CD4-positive, alpha-beta T cell treated with Interleukin-10 for 1 hour (primary cell): Measurements from ENCODE around the gene PAGE2B.
"Not testable (repeated sequence)": the region's sequence is repeated elsewhere in the genome, so short reads cannot be mapped to it uniquely, and the experiment has no call there.

Experiments
- DNase-seq: peaks from one replicate; pipeline ENCODE4 v3.0.0-alpha.2; 2020

Gene PAGE2B

GRCh38 chrX:55074851-55075467 lies at the start of gene PAGE2B:
Gene PAGE2B (plus strand): TSS chrX:55075030. CDS start chrX:55076042, 1,012 bp downstream.
- no peak for DNase-seq

DNA sequence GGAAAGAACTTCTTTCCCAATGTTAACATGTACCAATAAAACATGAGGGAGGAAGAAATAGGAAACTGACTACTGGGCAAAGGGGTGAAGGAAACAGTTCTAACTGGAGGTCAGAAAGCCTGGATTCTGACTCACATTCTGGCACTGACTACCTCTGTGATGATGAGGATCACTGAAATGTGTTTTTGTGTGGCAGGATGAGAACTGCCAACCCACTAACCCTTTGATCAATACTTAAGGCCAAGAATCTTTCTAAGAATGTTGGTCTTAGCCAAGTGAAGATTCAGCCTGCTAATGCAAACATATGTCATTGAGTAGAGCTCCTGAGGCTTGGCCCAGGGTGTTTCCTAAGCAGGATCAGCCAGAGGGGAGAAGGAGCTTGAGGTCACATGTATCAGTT lies 48.7 kb upstream of the PAGE2B start:
- no peak for DNase-seq

- no peak for DNase-seq
Observed at GRCh38 chrX:55026840-55027239, 48.0 kb upstream of the PAGE2B start.

DNA sequence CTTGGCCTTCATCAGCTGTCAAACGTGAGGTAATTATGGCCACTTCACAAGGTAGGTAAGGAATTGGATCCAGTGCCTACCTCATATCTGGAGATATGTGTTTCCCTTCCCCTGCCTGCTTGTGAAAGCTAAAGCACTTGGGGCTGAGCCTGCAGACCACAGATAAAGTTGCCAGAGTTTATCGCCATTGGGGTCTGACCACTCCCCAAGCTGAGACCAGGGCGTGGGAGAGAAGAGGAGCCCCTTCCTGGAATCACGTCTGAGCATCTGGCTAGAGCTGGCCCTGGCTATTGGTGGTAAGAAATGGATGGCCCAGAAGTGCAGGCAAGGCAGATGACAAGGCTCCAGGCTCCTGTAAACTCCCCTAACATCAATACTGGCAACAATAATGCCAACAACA lies 46.8 kb upstream of the PAGE2B start:
- DNase-seq: no peak

DNA sequence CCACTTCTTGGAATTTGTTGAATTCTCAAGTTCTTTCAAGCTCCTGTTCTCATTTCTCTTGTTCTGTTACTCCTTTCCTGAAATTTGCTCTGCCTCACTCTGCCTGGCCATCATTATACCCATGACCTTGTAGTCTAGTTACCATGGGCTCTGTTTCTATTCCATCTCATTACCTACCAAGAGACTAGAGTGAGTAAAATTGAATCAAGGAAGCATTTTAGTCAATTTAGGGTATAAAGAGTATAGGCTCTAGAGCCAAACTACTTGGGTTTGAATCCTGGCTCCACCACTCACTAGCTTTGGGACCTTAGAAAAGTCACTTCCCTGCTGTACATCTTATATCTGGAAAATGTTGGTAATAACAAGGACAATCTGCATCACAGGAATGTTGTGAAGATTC lies 46.2 kb upstream of the PAGE2B start:
- DNase-seq: no peak

GRCh38 chrX:55029291-55029690 lies 45.5 kb upstream of the PAGE2B start:
- DNase-seq: no peak

GRCh38 chrX:55030271-55031205 lies 44.3 kb upstream of the PAGE2B start, which contains the start of gene ALAS2:
Gene ALAS2 (minus strand): TSS chrX:55030977. CDS start chrX:55026000, 4,977 bp downstream.
- no peak for DNase-seq

- no peak for DNase-seq
Observed at GRCh38 chrX:55033429-55033828, 41.4 kb upstream of the PAGE2B start.

- DNase-seq: no peak
Observed at GRCh38 chrX:55039471-55039870, 35.4 kb upstream of the PAGE2B start.

DNA sequence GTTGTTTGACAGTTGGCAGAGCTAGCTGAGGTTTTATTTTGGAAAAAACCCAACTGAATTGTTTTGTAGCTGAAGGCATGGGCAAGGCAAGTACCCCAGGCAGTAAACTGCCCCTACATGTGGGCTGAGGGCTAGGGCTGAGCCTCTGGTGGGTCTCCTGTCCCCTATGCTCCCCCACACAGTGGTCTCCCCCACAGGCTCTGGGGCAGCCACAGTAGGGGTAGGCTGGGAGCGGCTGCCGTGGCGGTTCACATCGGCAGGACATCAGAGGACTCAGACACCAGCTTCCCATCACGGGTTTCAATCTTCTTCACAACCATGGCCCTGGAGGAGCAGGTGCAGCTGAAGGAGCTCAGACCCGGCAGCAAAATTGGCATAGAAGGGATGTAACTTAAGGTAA lies 33.3 kb upstream of the PAGE2B start:
- DNase-seq: no peak

- not testable (repeated sequence) for DNase-seq
Observed at GRCh38 chrX:55050599-55050998, 24.2 kb upstream of the PAGE2B start.

DNA sequence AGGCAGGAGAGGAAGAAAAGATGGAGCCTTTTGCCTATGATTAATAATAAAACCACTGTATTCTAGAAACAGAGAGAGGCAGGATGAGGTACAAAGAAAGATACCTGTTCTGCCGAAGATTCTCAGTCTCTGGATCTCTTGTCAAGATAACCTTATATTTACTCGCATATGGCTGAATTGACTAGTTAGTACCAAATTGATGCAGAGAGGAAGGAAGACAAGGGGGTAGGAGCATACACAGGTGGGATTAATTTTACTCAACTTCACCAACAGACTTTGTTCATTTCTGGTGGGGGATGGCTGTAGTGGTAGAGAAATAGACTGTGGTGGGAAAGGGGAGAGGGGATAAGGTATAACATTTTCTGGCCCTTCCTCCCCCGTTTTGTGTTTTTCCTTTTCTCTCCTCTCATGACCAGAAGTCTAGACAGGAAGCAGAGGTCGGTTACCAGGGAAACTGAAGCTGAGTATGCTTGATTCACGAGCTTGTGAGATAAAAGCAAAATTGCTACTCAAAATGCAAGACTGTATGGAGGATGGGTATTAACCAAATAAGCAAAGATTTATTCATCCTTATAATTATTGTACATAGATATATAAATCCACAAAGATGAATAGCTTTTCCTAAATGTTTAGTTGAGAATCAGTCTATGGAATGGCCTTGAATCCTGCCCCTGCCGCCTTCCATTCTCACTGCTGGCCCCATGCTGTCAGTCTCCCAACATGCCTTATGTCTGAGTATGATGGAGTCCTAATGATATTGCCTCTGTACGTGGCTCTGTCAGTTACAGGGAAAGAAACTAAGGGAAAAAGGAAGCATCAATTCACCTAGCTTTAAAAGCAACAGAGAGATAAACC lies 17.8 kb upstream of the PAGE2B start:
- DNase-seq: peak; percentile 56

DNA sequence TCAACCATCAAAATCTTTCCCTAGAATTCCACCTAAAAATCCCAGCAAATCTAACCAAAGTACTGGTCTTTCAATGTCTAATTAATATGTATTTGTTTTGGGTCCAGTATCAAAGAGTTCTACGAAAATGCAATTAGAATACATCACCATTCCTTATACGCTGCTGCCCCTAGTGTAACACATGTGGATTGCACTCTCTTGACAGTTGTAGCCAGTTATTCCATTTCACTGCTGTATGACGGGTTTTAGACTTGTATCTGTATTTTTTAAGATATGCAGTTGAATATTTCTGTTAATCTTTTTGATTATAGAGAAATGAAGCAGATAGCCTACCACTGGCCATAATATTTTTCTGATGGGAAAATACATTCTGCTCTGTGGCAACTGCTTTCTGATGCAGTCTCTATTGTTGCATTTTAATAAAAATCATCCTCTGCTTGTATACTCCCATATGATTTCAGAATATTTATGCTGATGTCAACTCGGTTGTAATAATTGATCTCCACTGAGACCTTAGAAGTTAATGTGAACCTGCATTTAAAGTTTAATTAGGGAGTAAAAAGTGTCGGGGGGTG lies 17.1 kb upstream of the PAGE2B start:
- peak; percentile 57 for DNase-seq

DNA sequence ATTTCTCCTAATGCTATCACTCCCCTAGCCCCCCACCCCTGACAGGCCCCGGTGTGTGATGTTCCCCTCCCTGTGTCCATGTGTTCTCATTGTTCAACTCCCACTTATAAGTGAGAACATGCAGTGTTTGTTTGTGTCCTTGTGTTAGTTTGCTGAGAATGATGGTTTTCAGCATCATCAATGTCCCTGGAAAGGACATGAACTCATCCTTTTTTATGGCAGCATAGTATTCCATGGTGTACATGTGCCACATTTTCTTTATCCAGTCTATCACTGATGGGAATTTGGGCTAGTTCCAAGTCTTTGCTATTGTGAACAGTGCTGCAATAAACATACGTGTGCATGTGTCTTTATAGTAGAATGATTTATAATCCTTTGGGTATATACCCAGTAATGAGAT lies 7.7 kb upstream of the PAGE2B start:
- DNase-seq: not testable (repeated sequence)

DNA sequence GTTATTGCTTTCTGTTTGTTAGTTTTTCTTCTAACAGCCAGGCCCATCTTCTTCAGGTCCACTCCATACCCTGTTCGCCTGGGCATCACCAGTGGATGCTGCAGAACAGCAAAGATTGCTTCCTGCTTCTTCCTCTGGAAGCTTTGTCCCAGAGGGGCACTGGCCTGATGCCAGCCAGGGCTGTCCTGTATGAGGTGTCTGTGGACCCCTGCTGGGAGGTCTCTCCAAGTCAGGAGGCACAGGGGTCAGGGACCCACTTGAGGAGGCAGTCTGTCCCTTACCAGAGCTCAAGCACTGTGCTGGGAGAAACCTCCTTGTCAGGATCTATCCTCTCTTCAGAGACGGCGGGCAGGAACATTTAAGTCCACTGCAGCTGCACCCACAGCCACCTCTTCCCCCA lies 2.5 kb upstream of the PAGE2B start:
- no peak for DNase-seq

DNA sequence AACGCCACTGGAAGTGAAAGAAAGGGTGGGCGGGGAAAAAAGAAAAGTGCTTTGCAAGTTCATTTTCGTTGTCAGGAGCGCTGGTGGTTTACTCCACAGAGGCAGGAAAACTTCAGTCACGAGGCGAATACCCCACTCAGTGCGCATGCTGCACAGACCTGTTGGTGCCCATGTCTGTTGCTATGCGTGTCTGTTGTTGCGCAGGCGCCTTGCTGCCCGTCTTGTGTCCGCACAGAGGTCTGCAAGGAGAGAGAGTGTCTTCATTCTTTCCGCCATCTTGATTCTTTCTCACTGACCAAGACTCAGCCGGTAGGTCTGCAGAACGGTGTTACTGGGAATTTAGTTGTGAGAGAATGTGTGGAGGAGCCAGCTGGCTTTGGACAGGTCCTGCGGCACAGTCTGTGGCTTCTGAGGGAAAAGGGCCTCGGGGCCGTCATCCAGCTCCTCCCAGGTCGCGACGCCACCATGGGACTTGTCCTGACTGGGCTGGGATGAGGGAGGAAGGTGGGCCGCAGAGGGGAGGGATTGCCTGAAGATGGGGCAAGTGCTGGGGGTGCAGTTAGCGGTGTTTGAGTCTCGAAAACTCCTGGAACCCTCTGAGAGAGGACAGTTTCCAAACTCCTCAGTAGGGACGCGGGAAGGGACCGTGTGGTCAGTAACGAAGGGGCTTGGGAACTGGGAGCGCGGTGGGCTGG lies 14.1 kb downstream of the PAGE2B start, which contains the start of gene PAGE2:
Gene PAGE2, plus strand, starts transcription at position 224 of the 695 bp plus-strand sequence. CDS start 1,003 bp downstream, outside the sequence.
- DNase-seq: no peak

- DNase-seq: no peak
Observed at GRCh38 chrX:55098691-55099090, 23.9 kb downstream of the PAGE2B start.

DNA sequence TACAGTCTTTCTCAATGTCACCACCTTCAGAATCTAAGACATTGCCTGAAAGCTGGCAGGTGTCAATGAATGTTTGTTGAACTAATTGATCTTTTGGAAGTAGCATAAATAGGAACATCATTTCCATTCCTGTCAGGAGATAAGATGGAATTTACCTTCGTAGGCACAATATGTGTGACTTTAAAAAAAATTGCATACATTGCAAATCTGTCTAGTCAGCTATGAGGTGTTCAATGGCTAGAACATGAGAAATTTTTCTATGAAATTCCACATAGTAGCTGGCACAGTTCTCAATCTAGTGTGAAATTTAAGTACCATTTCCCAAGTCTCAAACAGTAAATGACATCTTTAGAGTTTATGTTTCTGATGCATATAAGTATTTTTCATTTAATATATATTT lies 24.3 kb downstream of the PAGE2B start:
- DNase-seq: no peak

- no peak for DNase-seq
Observed at GRCh38 chrX:55102754-55103153, 27.9 kb downstream of the PAGE2B start.

DNA sequence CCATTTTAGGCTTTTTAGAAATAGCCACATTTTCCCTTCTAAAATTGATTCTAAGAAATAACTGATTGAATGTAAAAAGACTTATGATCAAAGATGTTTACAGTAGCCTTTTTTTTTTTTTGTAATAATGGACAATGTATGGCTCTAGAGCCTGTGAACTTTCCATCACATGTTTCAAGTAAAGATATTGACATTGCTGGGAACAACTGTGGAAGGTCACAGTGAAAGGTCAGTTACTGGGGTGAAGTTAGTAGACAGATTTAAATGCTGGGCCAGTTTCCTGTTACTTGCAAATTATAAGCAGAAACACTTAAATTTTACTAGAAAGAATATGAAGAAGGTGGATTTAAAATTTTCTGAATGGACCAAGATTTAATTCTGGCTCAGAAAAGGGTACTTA lies 32.4 kb downstream of the PAGE2B start:
- DNase-seq: no peak

- DNase-seq: no peak
Observed at GRCh38 chrX:55107911-55108310, 33.1 kb downstream of the PAGE2B start.

DNA sequence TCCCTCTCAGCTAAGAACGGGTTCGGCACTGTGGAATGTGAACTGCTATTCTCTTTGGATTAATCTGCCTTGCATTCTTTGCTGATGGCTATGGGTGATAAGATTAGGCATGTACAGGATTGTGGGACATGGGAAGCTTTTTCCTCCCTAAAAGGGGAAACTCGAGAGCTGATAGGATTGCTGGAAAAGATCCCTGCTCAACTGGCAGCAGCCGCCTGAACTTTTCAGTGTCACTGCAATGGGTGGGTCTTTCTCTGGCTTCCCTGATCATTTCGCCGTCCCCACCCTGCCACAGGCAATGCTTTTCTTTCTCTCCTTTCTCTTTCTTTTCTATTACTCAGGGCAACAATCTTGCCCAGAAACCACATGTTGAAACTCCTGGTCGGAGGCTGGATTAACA lies 34.5 kb downstream of the PAGE2B start:
- no peak for DNase-seq
